ENCODE measurements around the gene NUP107.

GRCh38 chr12:68784015-68784414 lies 97.2 kb downstream of the NUP107 start:
- TF ChIP-seq, protein P1, sequence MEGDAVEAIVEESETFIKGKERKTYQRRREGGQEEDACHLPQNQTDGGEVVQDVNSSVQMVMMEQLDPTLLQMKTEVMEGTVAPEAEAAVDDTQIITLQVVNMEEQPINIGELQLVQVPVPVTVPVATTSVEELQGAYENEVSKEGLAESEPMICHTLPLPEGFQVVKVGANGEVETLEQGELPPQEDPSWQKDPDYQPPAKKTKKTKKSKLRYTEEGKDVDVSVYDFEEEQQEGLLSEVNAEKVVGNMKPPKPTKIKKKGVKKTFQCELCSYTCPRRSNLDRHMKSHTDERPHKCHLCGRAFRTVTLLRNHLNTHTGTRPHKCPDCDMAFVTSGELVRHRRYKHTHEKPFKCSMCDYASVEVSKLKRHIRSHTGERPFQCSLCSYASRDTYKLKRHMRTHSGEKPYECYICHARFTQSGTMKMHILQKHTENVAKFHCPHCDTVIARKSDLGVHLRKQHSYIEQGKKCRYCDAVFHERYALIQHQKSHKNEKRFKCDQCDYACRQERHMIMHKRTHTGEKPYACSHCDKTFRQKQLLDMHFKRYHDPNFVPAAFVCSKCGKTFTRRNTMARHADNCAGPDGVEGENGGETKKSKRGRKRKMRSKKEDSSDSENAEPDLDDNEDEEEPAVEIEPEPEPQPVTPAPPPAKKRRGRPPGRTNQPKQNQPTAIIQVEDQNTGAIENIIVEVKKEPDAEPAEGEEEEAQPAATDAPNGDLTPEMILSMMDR (IDR thresholded peaks at IDR 0.05; ENCODE audit: low read depth, low read length, poor library complexity, severe bottlenecking): no peak
- TF ChIP-seq EZH2phosphoT487 (IDR thresholded peaks at IDR 0.05; ENCODE audit: borderline replicate concordance, low read length): no peak

Measured in DOHH2 (cell line).